AG04450 (cell line): ENCODE results near the gene USPL1. TPM values are rescaled to one million over a fixed set of nuclear protein-coding genes. Genes with fewer than 3 reads are reported as not detected.

Experiments
- CTCF ChIA-PET: fragments of 300-600, 350-600 bp; formaldehyde crosslinking; extraction: SDS; loops from one replicate; lab custom pipeline; 2022; ENCODE audit warnings: antibody characterized with exemption, inconsistent platforms; lab: Charles Lee
- POLR2A ChIA-PET: fragments of 350-600 bp; formaldehyde crosslinking; extraction: SDS; loops from one replicate; lab custom pipeline; 2021; ENCODE audit warnings: antibody characterized with exemption, inconsistent platforms; lab: Yijun Ruan, JAX
- DNase-seq: peaks from one replicate; pipeline ENCODE4 v3.0.0-alpha.2; 2011; ENCODE audit warnings: low read depth, low spot score
- H3K27ac ChIP-seq: one replicate; pipeline ENCODE4 v1.5.1; 2012; ENCODE audit warnings: low read depth, low read length, control low read depth
- H3K27me3 ChIP-seq: one replicate; pipeline ENCODE4 v1.6.0; 2012; ENCODE audit warnings: low read length; ENCODE audit not compliant: control insufficient read depth, insufficient read depth
- H3K4me3 ChIP-seq: 2 replicates; pipeline ENCODE4 v1.5.1; 2011; ENCODE audit warnings: mild to moderate bottlenecking, low read depth, low read length, control low read depth
- H3K9me3 ChIP-seq: 2 replicates; pipeline ENCODE4 v1.5.1; 2012; ENCODE audit warnings: low read length; ENCODE audit not compliant: control insufficient read depth, insufficient read depth
- polyA plus RNA-seq: library from polyadenylated mRNA; depleted of rRNA; stranded (reverse); fragments of >200 nt; gene quantifications from 2 replicates; pipeline ENCODE4 v1.2.3, GENCODE V29; 2011; rRNA removed
- small RNA-seq: library from RNA; depleted of rRNA; stranded (forward); fragments of <200 nt; gene quantifications from one replicate; pipeline ENCODE3, GENCODE V24; 2012; ENCODE audit warnings: low read depth; ENCODE audit not compliant: insufficient read length
- TF ChIP-seq, protein P1 (sequence below): IDR thresholded peaks from 2 replicates; pipeline ENCODE4 v1.5.1; 2011; ENCODE audit warnings: low read depth, low read length, control low read depth, inconsistent platforms

Gene USPL1
- polyA plus RNA-seq, 1 experiment: 24.1 TPM

DNA sequence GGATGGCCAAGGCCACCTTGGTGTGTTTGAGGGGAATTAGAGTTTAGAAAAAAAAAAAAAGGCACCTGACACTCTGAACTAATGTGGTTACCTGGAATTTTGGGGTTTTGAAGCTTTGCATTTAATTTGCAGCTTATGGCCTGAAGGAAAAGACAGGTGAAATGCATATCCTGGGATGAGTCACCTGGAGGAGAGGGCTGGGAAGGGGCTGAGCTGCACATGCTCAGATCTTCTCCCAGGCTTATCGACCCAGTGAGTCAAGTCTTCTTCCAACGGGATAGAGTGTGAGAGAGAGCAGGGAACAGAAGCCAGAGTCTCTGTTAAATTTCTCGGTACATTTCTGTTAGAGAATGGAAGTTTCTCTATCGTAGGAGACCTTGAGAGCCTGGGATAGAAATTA, 88.0 kb downstream of the USPL1 start:
- Histone ChIP-seq H3K4me3 (no peak overlapping the region), H3K27me3 (no peaks in the 10 kb centered on the region), H3K9me3 (no peaks in the 10 kb centered on the region), H3K27ac (no peak overlapping the region)
- TF ChIP-seq, protein P1, sequence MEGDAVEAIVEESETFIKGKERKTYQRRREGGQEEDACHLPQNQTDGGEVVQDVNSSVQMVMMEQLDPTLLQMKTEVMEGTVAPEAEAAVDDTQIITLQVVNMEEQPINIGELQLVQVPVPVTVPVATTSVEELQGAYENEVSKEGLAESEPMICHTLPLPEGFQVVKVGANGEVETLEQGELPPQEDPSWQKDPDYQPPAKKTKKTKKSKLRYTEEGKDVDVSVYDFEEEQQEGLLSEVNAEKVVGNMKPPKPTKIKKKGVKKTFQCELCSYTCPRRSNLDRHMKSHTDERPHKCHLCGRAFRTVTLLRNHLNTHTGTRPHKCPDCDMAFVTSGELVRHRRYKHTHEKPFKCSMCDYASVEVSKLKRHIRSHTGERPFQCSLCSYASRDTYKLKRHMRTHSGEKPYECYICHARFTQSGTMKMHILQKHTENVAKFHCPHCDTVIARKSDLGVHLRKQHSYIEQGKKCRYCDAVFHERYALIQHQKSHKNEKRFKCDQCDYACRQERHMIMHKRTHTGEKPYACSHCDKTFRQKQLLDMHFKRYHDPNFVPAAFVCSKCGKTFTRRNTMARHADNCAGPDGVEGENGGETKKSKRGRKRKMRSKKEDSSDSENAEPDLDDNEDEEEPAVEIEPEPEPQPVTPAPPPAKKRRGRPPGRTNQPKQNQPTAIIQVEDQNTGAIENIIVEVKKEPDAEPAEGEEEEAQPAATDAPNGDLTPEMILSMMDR: no peak
- POLR2A ChIA-PET: no interaction called here
- no peak for DNase-seq
- CTCF ChIA-PET: no interaction called here

DNA sequence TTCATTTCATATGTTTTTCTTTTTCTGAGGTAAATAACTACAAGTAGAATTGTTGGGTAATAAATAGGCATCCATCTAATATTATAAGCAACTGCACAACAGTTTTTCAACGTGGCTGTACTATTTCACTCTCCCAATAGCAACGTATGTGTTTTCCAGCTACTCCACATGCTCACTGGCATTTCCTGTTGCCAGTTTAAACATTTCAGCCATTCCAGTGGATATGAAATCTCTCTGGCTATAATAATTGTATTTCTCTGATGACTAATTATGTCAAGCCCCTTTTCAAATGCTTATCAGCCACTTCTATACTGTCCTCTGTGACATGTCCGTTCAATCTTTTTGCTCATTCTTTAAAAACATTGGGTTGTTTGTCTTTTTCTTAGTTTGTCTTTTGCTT, 90.8 kb downstream of the USPL1 start:
- Histone ChIP-seq H3K27ac (no peak overlapping the region), H3K27me3 (no peaks in the 10 kb centered on the region), H3K9me3 (no peaks in the 10 kb centered on the region), H3K4me3 (no peak overlapping the region)
- ChIA-PET POLR2A (interaction anchor here (1.8 kb wide), 1 partner anchor 18 kb away, joined by 7 read pairs; no protein-coding TSS in a partner anchor), CTCF (interaction anchor here (0.7 to 0.8 kb wide), 2 partner anchors 83 to 336 kb away, joined by 3 to 5 read pairs; no protein-coding TSS in a partner anchor)
- TF ChIP-seq, protein P1: no peak
- DNase-seq: no peak

Small RNA genes lying within 50 kb of the gene (small RNA-seq; reads per million reads assigned to genes)
- not detected for gene RF00017

Other genes starting within 250 kb of the USPL1 start
- 0.56 and 0.81 TPM in 2 replicates for gene UBE2L5, start 195.4 kb upstream of the USPL1 start, polyA plus RNA-seq
- gene HMGB1, start 152.0 kb upstream of the USPL1 start, polyA plus RNA-seq: 186 and 223 TPM in 2 replicates
- 5.2 and 6.4 TPM in 2 replicates for gene ALOX5AP, start 117.6 kb downstream of the USPL1 start, polyA plus RNA-seq